Hematopoietic multipotent progenitor cell (in vitro differentiated cells): ENCODE results near the gene C6orf163. TPM values are rescaled to one million over a fixed set of nuclear protein-coding genes. Genes with fewer than 3 reads are reported as not detected.

ENCODE experiments used
- DNase-seq, 3 donors: peaks; one replicate each; pipeline ENCODE4 v3.0.0-alpha.2; 2011 to 2015; ENCODE audit warnings: low read depth in 2 of 3, low spot score in 2 of 3
- total RNA-seq: library from RNA; depleted of rRNA; stranded (reverse); fragments of >200 nt; gene quantifications from one replicate; pipeline ENCODE4 v1.2.3, GENCODE V29; 2012

Gene C6orf163
- total RNA-seq, 1 donor = 0.81 TPM

- DNase-seq = peak; percentile 80 to 93 (median 84)
Measured at GRCh38 chr6:87407901-87408720, 63.5 kb downstream of the C6orf163 start, which contains the start of gene CFAP206. TSS of gene CFAP206 (plus strand) at chr6:87407972. CDS start at chr6:87409840, 1,868 bp downstream.

GRCh38 chr6:87408721-87409155, 64.1 kb downstream of the C6orf163 start:
- DNase-seq = no peak

Other genes with a start within 250 kb of the C6orf163 start
- not detected for gene CGA, start 249.7 kb upstream of the C6orf163 start, total RNA-seq
- 28.0 TPM for gene ZNF292, start 189.2 kb upstream of the C6orf163 start, total RNA-seq
- gene SMIM8, start 22.2 kb upstream of the C6orf163 start, total RNA-seq = 3.5 TPM
- gene GJB7, start 15.5 kb upstream of the C6orf163 start, total RNA-seq = not detected
- gene CFAP206, start 63.2 kb downstream of the C6orf163 start, total RNA-seq = under 0.01 TPM
- 10.5 TPM for gene SLC35A1, start 128.2 kb downstream of the C6orf163 start, total RNA-seq
- 7.0 TPM for gene RARS2, start 245.2 kb downstream of the C6orf163 start, total RNA-seq
- gene ORC3, start 245.3 kb downstream of the C6orf163 start, total RNA-seq = 7.8 TPM